GM21447 (cell line): ENCODE results near the gene WNT1.
A peak's percentile ranks its signal among the peaks of the same experiment; 100 is the strongest.

Experiments used
- ATAC-seq: cut with Tn5 transposase; IDR thresholded peaks from one replicate; pipeline ENCODE4 v1.9.1; 2021; ENCODE audit not compliant: unreplicated experiment

Gene WNT1

DNA sequence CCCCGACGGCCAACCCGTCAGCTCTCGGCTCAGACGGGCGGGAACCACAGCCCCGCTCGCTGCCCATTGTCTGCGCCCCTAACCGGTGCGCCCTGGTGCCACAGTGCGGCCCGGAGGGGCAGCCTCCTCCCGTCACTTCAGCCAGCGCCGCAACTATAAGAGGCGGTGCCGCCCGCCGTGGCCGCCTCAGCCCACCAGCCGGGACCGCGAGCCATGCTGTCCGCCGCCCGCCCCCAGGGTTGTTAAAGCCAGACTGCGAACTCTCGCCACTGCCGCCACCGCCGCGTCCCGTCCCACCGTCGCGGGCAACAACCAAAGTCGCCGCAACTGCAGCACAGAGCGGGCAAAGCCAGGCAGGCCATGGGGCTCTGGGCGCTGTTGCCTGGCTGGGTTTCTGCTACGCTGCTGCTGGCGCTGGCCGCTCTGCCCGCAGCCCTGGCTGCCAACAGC, at the start of gene WNT1:
Gene WNT1, plus strand, starts transcription at position 32 of the 450 bp plus-strand sequence. Its CDS starts 329 bp downstream, at position 361.
- no peak for ATAC-seq

GRCh38 chr12:48929551-48929950, 48.6 kb upstream of the WNT1 start:
- ATAC-seq: no peak

DNA sequence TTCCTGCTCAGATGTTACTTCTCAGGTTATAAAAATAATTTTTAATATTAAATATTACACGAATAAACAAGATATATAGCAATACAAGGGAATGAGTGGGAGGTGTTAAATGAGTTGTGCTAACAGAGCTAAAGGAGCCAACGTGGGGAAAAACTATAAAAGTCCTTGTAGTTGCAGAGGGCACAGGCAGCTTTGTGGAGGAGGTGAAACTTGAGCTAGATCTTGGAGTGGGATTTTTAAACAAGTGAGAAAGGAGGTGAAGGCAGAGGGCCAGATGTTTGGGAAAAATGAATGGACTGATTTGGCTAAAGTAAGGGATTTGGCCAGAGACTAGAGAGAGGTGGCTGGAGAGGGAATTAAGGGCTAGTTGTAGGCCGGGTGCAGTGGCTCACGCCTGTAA, 47.6 kb upstream of the WNT1 start:
- ATAC-seq: no peak

DNA sequence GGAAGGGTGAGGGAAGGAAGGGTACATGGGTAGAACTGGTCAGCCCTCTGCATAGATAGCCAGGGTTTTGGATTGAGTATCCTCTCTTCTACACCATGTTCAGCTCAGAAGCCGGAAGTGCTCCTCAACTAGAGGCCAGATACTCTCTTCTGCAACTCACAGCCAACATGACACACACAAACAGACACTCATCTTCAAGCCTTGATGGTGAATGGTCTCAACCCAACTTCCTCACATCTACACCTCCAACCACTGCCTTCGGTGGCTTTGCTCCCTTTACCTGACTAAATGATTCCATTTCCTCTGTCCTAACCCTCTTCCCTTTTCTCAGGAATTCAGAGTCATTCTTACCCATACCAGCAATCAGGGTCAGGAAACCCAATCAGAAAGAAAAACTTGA, 45.2 kb upstream of the WNT1 start:
- no peak for ATAC-seq

DNA sequence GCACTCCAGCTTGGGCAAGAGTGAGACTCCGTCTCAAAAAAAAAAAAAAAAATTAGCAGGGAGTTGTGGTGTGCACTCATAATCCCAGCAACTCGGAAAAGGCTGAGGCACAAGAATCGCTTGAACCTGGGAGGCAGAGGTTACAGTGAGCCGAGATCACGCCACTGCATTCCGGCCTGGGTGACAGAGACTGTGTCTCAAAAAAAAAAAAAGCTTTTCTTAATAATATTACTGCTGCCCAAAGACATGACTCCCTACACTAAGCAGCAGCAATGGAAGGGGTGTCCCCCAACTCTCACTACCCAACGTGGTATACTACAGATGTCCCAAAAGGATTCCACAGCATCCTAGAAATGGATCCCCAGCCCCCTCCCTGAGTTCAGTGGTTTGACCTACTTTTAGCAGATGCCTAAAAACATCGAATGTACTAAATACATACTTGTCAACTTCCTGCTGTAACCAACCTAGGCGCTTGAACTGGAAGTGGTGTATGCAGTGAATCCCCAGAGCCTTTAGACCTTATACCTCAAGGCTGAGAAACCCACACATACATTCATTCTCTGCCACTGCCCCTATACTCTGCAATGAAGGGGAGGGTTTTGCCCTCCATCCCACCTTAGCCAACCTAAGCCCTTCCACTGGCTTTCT, 44.3 kb upstream of the WNT1 start:
- no peak for ATAC-seq

DNA sequence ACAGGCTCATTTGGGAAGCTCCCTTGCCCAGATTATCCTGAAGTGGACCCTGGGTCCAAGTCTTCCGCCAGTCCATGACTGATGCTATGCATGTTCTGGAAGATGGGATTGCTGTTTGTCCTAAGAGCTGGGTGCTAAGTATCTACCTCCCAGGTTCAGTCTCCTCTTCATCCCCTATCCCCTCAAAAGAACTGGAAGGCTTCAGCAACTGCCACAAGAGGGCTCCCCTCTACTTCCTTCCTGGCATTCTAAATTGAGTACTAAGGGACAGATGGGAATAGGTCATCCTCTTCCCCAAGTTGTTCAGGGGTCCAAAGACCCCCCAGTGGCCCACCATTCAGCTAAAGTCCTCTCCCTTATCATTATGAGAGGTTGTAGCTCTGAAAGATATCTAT, 43.8 kb upstream of the WNT1 start:
- no peak for ATAC-seq

DNA sequence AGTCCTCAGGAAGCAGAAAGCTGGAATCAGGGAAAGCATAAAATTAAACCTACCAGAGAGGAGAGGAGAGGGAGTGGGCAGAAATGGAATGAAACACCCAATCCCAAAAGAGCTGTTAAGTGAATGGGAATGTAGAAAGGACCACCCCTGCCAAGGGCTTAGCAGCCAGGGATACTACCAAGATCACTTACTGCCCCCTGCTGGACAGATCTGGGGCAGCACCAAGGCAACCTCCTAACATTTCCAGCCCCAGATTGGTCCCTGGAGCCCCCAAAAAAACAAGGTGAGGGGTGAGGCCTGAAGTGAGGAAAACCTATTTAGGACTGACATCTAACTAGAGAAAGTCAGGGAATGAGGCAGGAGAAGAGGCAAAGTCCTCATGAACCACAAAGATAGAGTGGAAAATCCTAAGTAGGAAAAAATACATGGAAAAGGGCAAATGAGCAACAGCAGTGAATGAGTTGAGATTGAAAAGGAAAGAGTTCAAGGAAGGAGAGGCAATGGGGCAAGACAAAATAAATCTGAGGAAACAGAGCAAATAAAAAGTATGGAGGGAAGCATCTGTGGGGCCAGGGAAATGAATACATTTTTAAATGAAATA, 41.6 kb upstream of the WNT1 start:
- ATAC-seq: no peak

GRCh38 chr12:48937170-48937569, 41.0 kb upstream of the WNT1 start:
- ATAC-seq: no peak

- ATAC-seq: no peak
Measured at GRCh38 chr12:48938805-48939204, 39.3 kb upstream of the WNT1 start.

- ATAC-seq: no peak
Measured at GRCh38 chr12:48940181-48940580, 37.9 kb upstream of the WNT1 start.

- no peak for ATAC-seq
Measured at GRCh38 chr12:48943221-48943620, 34.9 kb upstream of the WNT1 start.

DNA sequence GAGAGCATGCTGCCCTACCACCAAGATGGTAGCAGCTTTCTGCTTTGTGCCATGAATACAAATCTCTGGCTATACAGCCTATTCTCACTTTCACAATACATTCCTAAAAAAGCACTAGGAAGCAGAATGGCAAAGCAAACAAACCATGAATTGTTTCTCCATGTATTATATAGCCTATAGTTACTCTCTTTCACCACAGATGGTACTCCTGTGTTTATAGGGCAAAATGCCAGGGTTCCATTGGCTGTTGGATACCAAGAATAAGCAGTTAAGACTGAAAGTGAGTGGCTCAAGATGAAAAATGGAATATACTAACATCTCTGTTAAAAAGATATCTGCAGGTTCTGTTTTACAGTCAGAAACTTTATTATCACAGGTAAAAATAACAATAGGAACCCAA, 31.9 kb upstream of the WNT1 start:
- no peak for ATAC-seq

GRCh38 chr12:48946943-48947342, 31.2 kb upstream of the WNT1 start:
- no peak for ATAC-seq

DNA sequence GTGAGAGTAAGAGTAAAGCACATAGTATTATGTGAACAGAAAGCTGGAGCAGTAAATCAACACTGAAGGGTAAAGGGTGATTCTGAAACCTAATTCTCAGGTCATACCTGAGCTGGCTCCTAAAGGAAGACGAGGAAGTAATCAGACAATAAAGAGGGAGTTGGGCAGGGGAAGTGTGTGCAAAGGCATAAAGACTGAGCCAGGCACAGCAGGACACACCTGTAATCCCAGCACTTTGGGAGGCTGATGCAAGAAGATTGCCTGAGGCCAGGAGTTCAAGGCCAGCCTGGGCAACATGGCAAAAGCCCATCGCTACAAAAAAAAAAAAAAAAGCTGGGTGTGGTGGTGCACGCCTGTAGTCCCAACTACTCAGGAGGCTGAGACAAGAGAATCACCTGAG, 30.4 kb upstream of the WNT1 start:
- no peak for ATAC-seq

DNA sequence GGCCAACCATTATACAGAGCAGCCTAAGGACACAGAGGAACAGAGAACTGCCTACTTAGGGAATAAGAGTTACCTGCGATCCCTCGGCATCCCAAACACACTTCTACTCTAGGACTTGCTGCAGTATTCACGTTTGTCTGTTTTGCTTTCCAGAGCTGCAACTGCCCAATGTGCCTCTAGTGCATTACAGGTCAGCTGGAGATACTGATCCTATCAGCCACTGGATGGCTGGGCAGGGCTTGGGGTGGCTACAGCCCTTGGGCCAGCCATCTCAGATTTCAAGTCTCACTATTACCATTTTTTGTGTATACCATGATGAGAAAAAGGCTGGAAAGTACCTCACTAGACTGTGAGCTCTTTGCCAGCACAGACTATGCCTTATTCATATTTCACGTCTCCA, 25.4 kb upstream of the WNT1 start:
- no peak for ATAC-seq

DNA sequence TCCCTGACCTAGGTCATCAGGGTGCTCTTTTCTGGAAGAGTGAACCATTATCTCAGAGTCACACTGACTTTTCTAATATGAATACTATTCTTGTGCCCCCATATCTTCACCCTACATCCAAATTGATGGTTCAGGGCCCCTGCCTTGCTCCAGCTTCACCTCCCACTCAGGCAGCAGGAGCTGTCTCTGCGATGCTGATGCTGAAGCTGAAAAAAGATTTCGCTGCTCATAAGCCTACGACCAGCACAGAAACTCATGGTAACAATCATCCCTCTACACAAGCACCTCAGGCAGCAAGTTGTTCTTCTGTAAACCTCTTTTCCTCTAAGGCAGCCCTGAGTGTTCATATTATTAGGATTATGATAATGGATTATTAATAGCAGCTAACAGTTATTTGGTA, 24.1 kb upstream of the WNT1 start:
- no peak for ATAC-seq

GRCh38 chr12:48954841-48955501, 23.2 kb upstream of the WNT1 start:
- no peak for ATAC-seq

- ATAC-seq: peak; percentile 30
Measured at GRCh38 chr12:48956279-48957140, 21.6 kb upstream of the WNT1 start.

DNA sequence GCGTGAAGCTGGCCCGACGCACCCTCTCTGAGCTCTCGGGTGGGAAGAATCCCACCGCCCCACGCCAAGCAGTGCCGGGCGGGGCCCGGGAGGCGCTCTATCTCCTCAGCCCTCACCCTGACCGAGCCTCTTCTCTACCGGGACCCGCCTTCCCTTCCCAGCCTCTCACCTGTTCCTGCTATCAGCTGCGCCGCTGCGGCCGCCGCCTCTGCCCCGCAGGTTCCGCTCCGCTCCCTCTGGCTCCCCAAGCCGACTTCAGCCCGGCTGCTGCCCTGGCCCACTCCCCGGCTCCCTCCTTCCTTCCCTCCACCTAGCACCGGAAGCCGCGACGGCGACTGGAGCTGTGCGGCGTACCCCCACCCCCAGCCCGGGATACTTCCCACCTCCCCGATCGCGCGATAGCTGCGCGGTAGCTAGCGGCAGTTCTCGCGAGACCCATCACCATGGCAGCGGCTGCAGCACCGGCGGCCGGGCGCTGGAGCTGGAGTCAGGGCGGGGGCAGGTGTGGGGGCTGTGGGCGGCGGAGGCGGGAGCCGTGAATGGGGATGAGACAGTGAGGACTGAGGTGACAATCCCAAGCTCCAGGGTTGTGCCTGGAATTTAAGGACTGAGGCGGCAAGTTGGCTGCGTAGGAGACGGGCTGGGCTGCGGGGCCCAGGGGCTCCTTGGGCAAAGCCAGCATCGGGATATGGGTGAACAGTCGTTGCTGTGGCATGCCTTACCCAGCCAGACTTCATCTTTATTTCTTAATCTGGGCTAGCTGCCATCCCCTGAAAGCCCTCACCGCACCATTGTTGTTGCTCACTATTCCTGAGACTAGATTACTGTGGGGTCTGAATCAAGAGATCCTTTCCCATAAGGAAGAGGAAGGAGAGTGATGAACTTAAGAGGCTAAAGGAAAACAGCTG, 20.7 kb upstream of the WNT1 start, which contains the start of gene ARF3:
Gene ARF3, minus strand, starts transcription at position 347 of the 908 bp plus-strand sequence. CDS start 16,392 bp downstream, outside the sequence.
- ATAC-seq: peak; percentile 82

DNA sequence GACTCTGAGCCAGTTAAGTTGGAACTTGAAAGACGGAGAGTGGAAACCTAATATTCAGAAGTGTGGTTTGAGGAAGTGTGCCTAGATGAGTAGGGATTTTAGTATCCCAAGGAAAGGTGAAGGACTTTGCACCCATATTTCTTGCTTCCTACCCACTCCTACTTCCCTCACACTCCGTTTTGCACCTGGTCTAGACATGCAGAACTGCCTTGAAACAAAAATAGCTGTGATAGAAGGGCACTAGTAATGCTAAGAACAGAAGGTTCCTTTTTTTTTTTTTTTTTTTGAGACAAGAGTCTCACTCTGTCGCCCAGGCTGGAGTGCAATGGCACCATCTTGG, 20.1 kb upstream of the WNT1 start:
- ATAC-seq: no peak
